H9 (cell line): ENCODE results near the gene HCRTR2. TPM values are rescaled to one million over a fixed set of nuclear protein-coding genes. Genes with fewer than 3 reads are reported as not detected.

ENCODE experiments used
- DNase-seq: peaks from one replicate; pipeline ENCODE4 v3.0.0-alpha.2; 2017
- H2AFZ ChIP-seq: one replicate; pipeline ENCODE4 v1.6.1; 2013; ENCODE audit warnings: mild to moderate bottlenecking, low read length, control low read depth, moderate library complexity
- H2AK5ac ChIP-seq: 2 replicates; pipeline ENCODE4 v1.6.1; 2013; ENCODE audit warnings: low read length, control low read depth, mixed read lengths; ENCODE audit not compliant: insufficient read length
- H2BK120ac ChIP-seq: one replicate; pipeline ENCODE4 v1.6.1; 2013; ENCODE audit warnings: low read depth, mild to moderate bottlenecking, low read length, control low read depth, inconsistent platforms; ENCODE audit not compliant: poor library complexity, severe bottlenecking
- H2BK12ac ChIP-seq: 2 replicates; pipeline ENCODE4 v1.6.1; 2013; ENCODE audit warnings: low read length, control low read depth, mixed read lengths, low read depth; ENCODE audit not compliant: insufficient read length
- H2BK15ac ChIP-seq: 2 replicates; pipeline ENCODE4 v1.6.1; 2013; ENCODE audit warnings: low read depth, low read length, control low read depth
- H2BK20ac ChIP-seq: one replicate; pipeline ENCODE4 v1.6.1; 2013; ENCODE audit warnings: low read depth, mild to moderate bottlenecking, low read length, control low read depth, inconsistent platforms; ENCODE audit not compliant: poor library complexity, severe bottlenecking
- H2BK5ac ChIP-seq: 2 replicates; pipeline ENCODE4 v1.6.1; 2013; ENCODE audit warnings: low read length, control low read depth, mixed read lengths; ENCODE audit not compliant: insufficient read length
- H3K14ac ChIP-seq: 2 replicates; pipeline ENCODE4 v1.6.1; 2013; ENCODE audit warnings: low read length, control low read depth; ENCODE audit not compliant: insufficient read depth
- H3K18ac ChIP-seq: 2 replicates; pipeline ENCODE4 v1.6.1; 2013; ENCODE audit warnings: low read depth, mild to moderate bottlenecking, mixed read lengths, low read length, control low read depth; ENCODE audit not compliant: insufficient read length
- H3K23ac ChIP-seq: 2 replicates; pipeline ENCODE4 v1.6.1; 2013; ENCODE audit warnings: low read length, control low read depth, mixed read lengths, low read depth; ENCODE audit not compliant: insufficient read length
- H3K23me2 ChIP-seq: 2 replicates; pipeline ENCODE4 v1.6.1; 2013; ENCODE audit warnings: low read depth, mild to moderate bottlenecking, mixed read lengths, low read length, control low read depth; ENCODE audit not compliant: insufficient read length, poor library complexity, severe bottlenecking
- H3K27ac ChIP-seq: 2 replicates; pipeline ENCODE4 v1.5.1; 2013; ENCODE audit warnings: low read length, control low read depth, mixed read lengths, low read depth; ENCODE audit not compliant: insufficient read length
- H3K27me3 ChIP-seq: 2 replicates; pipeline ENCODE4 v1.6.1; 2013; ENCODE audit warnings: low read length, control low read depth, inconsistent platforms; ENCODE audit not compliant: insufficient read depth
- H3K4ac ChIP-seq: 2 replicates; pipeline ENCODE4 v1.6.1; 2013; ENCODE audit warnings: low read depth, mild to moderate bottlenecking, control low read depth, inconsistent platforms, low read length, moderate library complexity
- H3K4me1 ChIP-seq: 2 replicates; pipeline ENCODE4 v1.6.1; 2013; ENCODE audit warnings: low read length, control low read depth, inconsistent platforms; ENCODE audit not compliant: insufficient read depth
- H3K4me2 ChIP-seq: 2 replicates; pipeline ENCODE4 v1.6.1; 2013; ENCODE audit warnings: low read length, control low read depth, mixed read lengths; ENCODE audit not compliant: insufficient read length, insufficient read depth
- H3K56ac ChIP-seq: 2 replicates; pipeline ENCODE4 v1.6.1; 2013; ENCODE audit warnings: low read depth, mild to moderate bottlenecking, mixed read lengths, low read length, control low read depth; ENCODE audit not compliant: insufficient read length
- H3K79me1 ChIP-seq: 2 replicates; pipeline ENCODE4 v1.6.1; 2013; ENCODE audit warnings: low read depth, mild to moderate bottlenecking, moderate library complexity, low read length, control low read depth, inconsistent platforms; ENCODE audit not compliant: insufficient read depth, poor library complexity, severe bottlenecking
- H3K79me2 ChIP-seq: 2 replicates; pipeline ENCODE4 v1.6.1; 2013; ENCODE audit warnings: low read length, control low read depth, inconsistent platforms; ENCODE audit not compliant: insufficient read depth
- H3K9ac ChIP-seq: 2 replicates; pipeline ENCODE4 v1.6.1; 2013; ENCODE audit warnings: low read length, control low read depth, mixed read lengths; ENCODE audit not compliant: insufficient read length; ENCODE audit errors: extremely low read depth
- H3K9me3 ChIP-seq: one replicate; pipeline ENCODE4 v1.6.1; 2013; ENCODE audit warnings: low read depth, low read length, inconsistent platforms; ENCODE audit not compliant: control insufficient read depth
- H3T11ph ChIP-seq: one replicate; pipeline ENCODE4 v1.6.1; 2013; ENCODE audit warnings: mild to moderate bottlenecking, low read length, control low read depth, inconsistent platforms
- H4K20me1 ChIP-seq: one replicate; pipeline ENCODE4 v1.6.1; 2013; ENCODE audit not compliant: control insufficient read depth, insufficient read length, insufficient read depth
- H4K5ac ChIP-seq: 2 replicates; pipeline ENCODE4 v1.6.1; 2013; ENCODE audit warnings: low read depth, mild to moderate bottlenecking, mixed read lengths, low read length, control low read depth; ENCODE audit not compliant: insufficient read length
- H4K8ac ChIP-seq: replicated peaks from 2 replicates; pipeline ENCODE4 v1.6.1; 2013; ENCODE audit warnings: low read length, control low read depth, mixed read lengths, low read depth; ENCODE audit not compliant: insufficient read length
- H4K91ac ChIP-seq: 2 replicates; pipeline ENCODE4 v1.6.1; 2013; ENCODE audit warnings: low read depth, mild to moderate bottlenecking, moderate library complexity, mixed read lengths, low read length, control low read depth; ENCODE audit not compliant: insufficient read length
- H3K27ac Mint-ChIP-seq, 3 experiments: 2 replicates in 2 of 3; 3 replicates in 1 of 3; pipeline ENCODE4 v1.8.0; 2020 to 2021; ENCODE audit warnings: mixed read lengths in 3 of 3, mild to moderate bottlenecking in 1 of 3, moderate library complexity in 1 of 3
- H3K27me3 Mint-ChIP-seq: 2 replicates; pipeline ENCODE4 v1.8.0; 2021; ENCODE audit warnings: low read depth, mild to moderate bottlenecking, moderate library complexity, mixed read lengths
- H3K36me3 Mint-ChIP-seq, 3 experiments: 2 replicates in 2 of 3; 3 replicates in 1 of 3; pipeline ENCODE4 v1.8.0; 2020 to 2021; ENCODE audit warnings: low read depth in 3 of 3, mixed read lengths in 3 of 3; ENCODE audit not compliant: insufficient read depth in 1 of 3
- H3K4me1 Mint-ChIP-seq, 2 experiments: 2 replicates each; pipeline ENCODE4 v1.8.0; 2020; ENCODE audit warnings: mixed read lengths in 2 of 2
- H3K4me3 Mint-ChIP-seq, 2 experiments: 2 replicates in 1 of 2; 3 replicates in 1 of 2; pipeline ENCODE4 v1.8.0; 2020 to 2021; ENCODE audit warnings: mild to moderate bottlenecking in 2 of 2, mixed read lengths in 2 of 2, moderate library complexity in 1 of 2
- H3K9me3 Mint-ChIP-seq, 2 experiments: 2 replicates in 1 of 2; 3 replicates in 1 of 2; pipeline ENCODE4 v1.8.0; 2020; ENCODE audit warnings: mild to moderate bottlenecking in 2 of 2, mixed read lengths in 2 of 2, moderate library complexity in 1 of 2
- WGBS: extraction: QIAGEN DNeasy Blood & Tissue Kit; methylation state at CpG from one replicate; pipeline ENCODE4 v1.1.7; 2013; ENCODE audit warnings: missing lambda C conversion rate, low lambda C conversion rate, mixed read lengths; ENCODE audit not compliant: insufficient read length; ENCODE audit errors: extremely low coverage; 5-methylcytosine and 5-hydroxymethylcytosine counted together
- total RNA-seq: library from RNA; stranded (reverse); gene quantifications from 2 replicates; pipeline ENCODE4 v1.2.1, GENCODE V29; 2021
- TF ChIP-seq, protein P1 (sequence below): fragments of 200-600 bp; sonication (generic); conservative IDR thresholded peaks from 3 replicates; pipeline ENCODE4 v1.8.0; 2021; ENCODE audit warnings: antibody characterized with exemption, mild to moderate bottlenecking

Gene HCRTR2
- total RNA-seq, 1 experiment from 2014 or later: not detected

- no peak overlapping the region for H2AFZ ChIP-seq
- no peak overlapping the region for H2BK12ac ChIP-seq
- H4K5ac ChIP-seq: no peak overlapping the region
- H2BK20ac ChIP-seq: no peak overlapping the region
- WGBS: no CpG with 5 or more reads among the region's 1 CpG
- Mint-ChIP-seq H3K4me1 (no peaks in the 10 kb centered on the region), H3K9me3 (no peaks in the 10 kb centered on the region), H3K36me3 (no peaks in the 10 kb centered on the region), H3K27ac (no peak overlapping the region), H3K27me3 (peaks cover 8% of the 10 kb centered on the region), H3K4me3 (no peak overlapping the region)
- H2BK15ac ChIP-seq: no peak overlapping the region
- H4K20me1 ChIP-seq: no peaks in the 10 kb centered on the region
- H3T11ph ChIP-seq: no peak overlapping the region
- H2BK120ac ChIP-seq: no peak overlapping the region
- no peak overlapping the region for H3K23ac ChIP-seq
- H3K79me1 ChIP-seq: no peaks in the 10 kb centered on the region
- no peak overlapping the region for H3K18ac ChIP-seq
- H3K4me2 ChIP-seq: no peak overlapping the region
- H3K23me2 ChIP-seq: no peaks in the 10 kb centered on the region
- no peaks in the 10 kb centered on the region for H3K27me3 ChIP-seq
- H3K56ac ChIP-seq: no peak overlapping the region
- no peak overlapping the region for H2AK5ac ChIP-seq
- H4K91ac ChIP-seq: no peak overlapping the region
- TF ChIP-seq, protein P1, sequence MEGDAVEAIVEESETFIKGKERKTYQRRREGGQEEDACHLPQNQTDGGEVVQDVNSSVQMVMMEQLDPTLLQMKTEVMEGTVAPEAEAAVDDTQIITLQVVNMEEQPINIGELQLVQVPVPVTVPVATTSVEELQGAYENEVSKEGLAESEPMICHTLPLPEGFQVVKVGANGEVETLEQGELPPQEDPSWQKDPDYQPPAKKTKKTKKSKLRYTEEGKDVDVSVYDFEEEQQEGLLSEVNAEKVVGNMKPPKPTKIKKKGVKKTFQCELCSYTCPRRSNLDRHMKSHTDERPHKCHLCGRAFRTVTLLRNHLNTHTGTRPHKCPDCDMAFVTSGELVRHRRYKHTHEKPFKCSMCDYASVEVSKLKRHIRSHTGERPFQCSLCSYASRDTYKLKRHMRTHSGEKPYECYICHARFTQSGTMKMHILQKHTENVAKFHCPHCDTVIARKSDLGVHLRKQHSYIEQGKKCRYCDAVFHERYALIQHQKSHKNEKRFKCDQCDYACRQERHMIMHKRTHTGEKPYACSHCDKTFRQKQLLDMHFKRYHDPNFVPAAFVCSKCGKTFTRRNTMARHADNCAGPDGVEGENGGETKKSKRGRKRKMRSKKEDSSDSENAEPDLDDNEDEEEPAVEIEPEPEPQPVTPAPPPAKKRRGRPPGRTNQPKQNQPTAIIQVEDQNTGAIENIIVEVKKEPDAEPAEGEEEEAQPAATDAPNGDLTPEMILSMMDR: no peak
- no peak overlapping the region for H3K4ac ChIP-seq
- H3K9ac ChIP-seq: no peak overlapping the region
- H3K79me2 ChIP-seq: no peaks in the 10 kb centered on the region
- no peak overlapping the region for H4K8ac ChIP-seq
- no peak overlapping the region for H3K27ac ChIP-seq
- DNase-seq: no peak
- H3K4me1 ChIP-seq: no peaks in the 10 kb centered on the region
- H3K14ac ChIP-seq: no peak overlapping the region
- H2BK5ac ChIP-seq: no peak overlapping the region
- H3K9me3 ChIP-seq: no peaks in the 10 kb centered on the region
Observed at GRCh38 chr6:55167860-55168259, 6.5 kb upstream of the HCRTR2 start.
